ENCODE data around the gene RAB14.
A peak's percentile ranks its signal among the peaks of the same experiment; 100 is the strongest.
"Not testable (repeated sequence)": the region's sequence is repeated elsewhere in the genome, so short reads cannot be mapped to it uniquely, and the experiment has no call there.

RAB14 gene

GRCh38 chr9:121189006-121189405 is 12.7 kb downstream of the RAB14 start:
- no peak for DNase-seq

DNA sequence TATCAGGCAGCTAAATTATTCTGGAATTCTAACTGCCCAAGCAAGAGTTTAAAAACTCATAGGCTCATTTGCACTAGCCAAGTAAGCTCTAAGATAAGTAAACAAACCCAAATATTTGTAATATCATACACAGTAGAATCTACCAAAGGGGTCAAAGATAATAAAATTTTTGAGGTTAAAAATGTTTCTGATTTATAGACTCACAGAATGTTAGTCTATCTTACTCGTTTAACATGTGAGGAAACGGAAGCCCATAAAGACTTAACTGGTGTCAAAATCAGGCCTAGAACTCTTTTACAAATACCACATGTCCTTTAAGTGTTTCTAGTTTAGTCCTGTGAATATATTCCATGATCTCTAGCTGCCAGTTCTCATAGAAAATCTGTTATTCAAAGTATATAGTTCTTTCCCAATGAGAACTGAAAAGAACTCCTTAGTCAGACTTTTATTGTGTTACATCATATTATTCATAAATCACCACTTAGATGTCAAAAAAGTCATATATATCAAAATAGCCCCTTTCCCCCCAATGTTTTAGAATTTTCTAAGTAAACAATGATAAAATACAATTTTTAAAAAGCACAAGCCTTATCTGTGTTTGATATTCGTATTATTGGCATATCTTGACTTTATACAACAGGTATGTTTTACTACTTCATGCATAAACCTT is 13.9 kb downstream of the RAB14 start:
- DNase-seq, result no peak

- DNase-seq, result no peak
Measured at GRCh38 chr9:121185774-121186403, 15.8 kb downstream of the RAB14 start.

DNA sequence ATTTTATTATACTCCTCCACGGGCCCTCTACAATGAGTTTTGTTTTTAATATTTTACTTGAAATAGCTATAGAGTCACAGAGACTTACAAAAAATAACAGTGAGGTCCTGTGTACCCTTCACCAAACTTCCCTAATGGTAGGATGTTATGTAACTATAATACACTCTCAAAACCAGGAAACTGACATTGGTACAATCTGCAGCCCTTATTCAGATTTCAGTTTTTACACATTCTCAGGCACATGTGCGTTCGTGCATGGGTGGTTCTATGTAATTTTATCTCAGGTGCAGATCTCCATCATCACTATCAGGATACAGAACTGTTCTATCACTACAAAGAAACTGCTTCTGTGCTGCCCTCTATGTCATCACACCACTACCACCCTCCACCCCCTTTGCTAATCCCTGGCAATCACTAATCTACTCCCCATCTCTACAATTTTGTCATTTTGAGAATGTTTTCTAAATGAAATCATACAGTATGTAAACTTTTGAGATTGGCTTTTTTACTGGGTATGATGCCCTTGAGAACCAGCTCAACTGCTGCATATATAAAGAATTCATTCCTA is 16.4 kb downstream of the RAB14 start:
- no peak for DNase-seq

DNA sequence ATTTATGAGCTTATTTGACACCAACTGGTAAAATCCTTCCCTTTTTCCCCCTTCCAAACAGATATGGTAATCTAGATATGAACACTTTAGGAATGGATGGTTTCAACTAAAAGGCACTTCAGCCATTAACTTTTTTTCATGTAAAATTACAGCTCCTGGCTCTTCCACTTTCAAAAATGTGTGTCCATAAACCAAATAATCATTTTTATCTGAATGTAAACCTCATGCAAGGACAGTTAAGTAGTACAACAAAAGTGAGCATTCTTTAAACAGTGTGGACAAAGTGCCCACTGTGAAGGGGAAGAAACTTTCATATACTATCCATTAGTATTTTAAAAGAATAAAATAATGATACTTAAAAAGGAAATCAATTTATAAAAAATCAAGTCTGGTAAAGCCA is 17.2 kb downstream of the RAB14 start:
- DNase-seq, result no peak

- no peak for DNase-seq
Measured at GRCh38 chr9:121183666-121184423, 17.8 kb downstream of the RAB14 start.

DNA sequence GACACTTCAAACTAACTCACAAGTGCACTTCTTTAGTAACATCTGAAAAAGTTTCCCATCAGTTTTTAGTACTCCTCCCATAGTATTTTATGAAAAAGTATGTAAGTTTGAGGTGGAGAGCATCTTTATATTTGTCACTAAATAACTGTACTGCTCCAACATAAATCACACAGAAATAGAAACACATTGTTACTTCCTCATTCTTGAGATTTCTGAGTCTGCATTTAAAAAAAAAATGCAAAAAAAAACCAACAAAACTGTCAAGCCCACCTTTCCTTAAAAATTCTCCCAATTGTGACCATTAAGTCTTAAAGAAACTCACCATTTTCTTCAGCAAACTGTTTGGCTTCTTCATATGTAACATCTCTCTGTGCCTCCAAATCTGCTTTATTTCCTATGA is 18.7 kb downstream of the RAB14 start:
- no peak for DNase-seq

- DNase-seq, result no peak
Measured at GRCh38 chr9:121182101-121182836, 19.4 kb downstream of the RAB14 start.

- no peak for DNase-seq
Measured at GRCh38 chr9:121179930-121180681, 21.6 kb downstream of the RAB14 start.

GRCh38 chr9:121179373-121179721 is 22.3 kb downstream of the RAB14 start:
- not testable (repeated sequence) for DNase-seq

GRCh38 chr9:121178676-121179372 is 22.8 kb downstream of the RAB14 start:
- no peak for DNase-seq

- DNase-seq, result no peak
Measured at GRCh38 chr9:121173501-121173900, 28.2 kb downstream of the RAB14 start.

DNA sequence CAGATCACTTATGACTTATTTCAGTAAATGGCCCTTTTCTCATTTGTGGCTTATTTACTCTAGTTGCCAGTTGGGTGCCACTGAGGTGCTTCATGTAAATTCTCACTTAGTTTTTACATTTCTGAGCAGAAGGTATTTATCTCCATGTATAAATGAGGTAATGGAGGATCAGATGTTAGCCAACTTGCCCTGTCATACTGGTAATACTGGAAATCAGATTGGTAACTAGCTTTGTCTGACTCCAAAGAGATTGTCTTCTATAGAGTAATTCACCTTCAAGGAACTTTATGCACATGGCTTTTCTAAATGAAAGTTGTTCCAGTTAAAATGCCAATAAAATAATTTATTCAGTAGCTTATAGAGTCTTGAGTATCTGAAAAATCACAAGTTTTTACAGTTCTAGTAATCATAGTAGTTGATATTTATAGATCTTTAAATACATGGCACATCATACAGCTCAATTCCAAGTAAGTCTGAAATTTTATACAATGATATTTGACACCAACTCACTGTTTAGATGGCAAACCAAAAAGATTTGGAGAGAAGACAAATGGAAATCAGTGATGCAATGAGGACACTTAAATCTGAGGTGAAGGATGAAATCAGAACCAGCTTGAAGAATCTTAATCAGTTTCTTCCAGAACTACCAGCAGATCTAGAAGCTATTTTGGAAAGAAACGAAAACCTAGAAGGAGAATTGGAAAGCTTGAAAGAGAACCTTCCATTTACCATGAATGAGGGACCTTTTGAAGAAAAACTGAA is 28.8 kb downstream of the RAB14 start:
- no peak for DNase-seq

- DNase-seq, result no peak
Measured at GRCh38 chr9:121171236-121171635, 30.4 kb downstream of the RAB14 start.

DNA sequence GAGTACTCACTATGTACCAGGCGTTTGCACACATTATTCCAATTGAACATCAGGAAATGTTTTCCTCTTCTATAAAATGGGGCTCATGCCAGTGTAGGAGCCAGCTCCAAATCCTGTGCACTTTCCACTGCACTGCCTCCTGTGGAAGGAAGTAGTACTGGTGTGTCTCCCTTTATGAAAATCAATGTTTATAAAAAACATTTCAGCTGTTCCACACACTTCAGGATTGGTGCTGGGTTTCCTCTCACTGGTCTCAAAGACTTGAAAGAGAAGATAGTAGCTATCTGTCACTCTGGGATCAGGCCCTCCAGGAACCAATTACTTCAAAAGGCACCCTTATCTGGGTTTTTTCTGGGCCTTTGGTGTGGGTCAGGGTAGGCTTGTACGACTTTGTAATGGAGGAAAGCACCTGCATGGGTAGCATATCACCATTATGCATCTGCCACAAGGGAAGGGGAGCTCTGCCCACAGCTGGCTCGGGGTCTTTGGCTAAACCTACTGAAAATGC is 32.5 kb downstream of the RAB14 start:
- DNase-seq, result no peak

DNA sequence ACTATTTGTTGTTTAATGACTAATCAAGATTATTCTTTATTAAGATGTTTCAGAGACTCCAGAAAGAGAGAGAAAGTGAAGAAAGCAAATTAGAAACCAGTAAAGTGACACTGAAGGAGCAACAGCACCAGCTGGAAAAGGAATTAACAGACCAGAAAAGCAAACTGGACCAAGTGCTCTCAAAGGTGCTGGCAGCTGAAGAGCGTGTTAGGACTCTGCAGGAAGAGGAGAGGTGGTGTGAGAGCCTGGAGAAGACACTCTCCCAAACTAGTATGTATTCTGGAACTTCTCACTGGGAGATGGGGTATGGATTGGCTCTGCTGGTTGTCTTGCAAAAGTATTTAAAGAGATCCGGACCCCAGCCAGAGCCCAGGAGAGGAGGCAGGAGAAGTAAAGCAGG is 33.6 kb downstream of the RAB14 start:
- no peak for DNase-seq

GRCh38 chr9:121160025-121160424 is 41.6 kb downstream of the RAB14 start:
- DNase-seq, result peak; percentile 11 to 72 (median 61)

- DNase-seq, result no peak
Measured at GRCh38 chr9:121157939-121158338, 43.7 kb downstream of the RAB14 start.

DNA sequence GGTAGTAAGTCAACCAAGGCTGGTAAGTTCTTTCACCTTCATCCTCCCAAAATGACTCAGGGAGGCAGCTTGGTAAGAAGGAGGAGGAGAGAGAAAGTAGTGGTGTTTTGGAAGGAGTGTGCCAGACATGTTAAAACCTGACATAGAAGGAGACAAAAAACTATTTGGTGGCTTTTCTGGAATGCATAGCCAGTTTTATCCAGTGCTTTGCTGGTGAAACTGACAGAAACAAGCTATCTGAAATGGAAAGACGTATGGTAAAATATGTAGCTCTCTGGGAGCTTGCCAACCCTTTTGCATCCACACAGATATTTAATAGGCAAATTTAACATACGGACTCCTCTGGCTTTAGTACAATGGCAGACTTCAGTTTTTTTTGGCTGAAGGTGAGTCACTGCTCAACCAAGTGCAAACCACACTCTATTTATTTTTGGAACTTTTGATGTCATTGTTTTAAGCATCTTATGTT is 45.4 kb downstream of the RAB14 start:
- peak; percentile 5 to 45 (median 33) for DNase-seq

DNA sequence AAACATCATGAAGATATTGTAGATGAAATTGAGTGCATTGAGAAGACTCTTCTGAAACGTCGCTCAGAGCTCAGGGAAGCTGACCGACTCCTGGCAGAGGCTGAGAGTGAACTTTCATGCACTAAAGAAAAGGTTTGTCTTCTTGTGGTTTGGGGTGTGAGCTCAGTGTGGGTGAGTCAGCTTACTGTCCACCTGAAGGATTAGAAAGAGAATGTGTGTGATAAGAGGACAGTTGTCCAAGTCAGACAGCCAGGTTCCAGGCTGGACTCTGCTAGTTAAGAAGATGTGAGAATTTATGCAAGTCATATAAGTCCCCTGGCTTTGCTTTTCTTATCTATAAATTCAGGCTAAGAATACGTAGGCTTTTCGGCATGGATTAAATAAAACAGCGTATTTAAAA is 46.9 kb downstream of the RAB14 start:
- DNase-seq, result no peak

- DNase-seq, result no peak
Measured at GRCh38 chr9:121153642-121154041, 48.0 kb downstream of the RAB14 start.
